ENCODE results near the gene SUPT5H.

SUPT5H gene

DNA sequence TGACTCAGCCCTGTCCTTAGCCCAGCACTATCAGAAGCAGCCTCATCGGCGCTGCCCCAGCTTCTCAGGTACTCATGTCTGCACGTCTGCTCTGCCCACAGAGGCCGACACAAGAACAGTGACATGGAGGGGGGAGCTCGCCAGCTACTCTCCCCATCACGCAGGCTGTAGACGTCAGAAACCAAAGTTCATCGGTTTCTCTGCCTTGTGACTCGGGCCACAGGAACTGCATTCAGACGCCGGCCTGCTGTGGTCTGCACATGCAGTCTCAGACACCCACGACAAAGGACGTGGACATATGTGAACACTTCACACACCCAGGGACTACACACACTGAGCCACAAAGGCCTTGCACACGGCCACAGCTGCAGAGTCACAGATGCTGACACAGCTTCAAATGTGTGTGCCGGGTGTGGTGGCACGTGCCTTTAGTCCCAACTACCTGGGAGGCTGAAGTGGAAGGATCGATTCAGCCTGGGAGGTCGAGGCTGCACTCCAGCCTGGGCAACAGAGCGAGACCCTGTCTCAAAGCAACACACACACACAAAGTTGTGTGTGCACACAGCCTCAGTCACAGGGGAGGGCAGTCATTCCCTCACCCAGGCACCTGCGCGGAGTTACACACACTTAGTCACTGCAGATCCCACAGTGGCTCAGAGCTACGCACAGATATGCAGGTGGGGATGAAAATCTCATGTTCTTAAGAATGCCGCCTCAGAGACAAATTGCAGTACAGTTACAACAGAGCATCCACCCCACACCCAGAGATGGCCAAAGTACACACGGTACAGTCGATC lies 43.6 kb upstream of the SUPT5H start:
- H3K4me3 ChIP-seq (ENCODE audit: low read length): no peak overlapping the region
- DNase-seq (ENCODE audit: low read depth): peak; percentile 98
- TF ChIP-seq, protein P1, sequence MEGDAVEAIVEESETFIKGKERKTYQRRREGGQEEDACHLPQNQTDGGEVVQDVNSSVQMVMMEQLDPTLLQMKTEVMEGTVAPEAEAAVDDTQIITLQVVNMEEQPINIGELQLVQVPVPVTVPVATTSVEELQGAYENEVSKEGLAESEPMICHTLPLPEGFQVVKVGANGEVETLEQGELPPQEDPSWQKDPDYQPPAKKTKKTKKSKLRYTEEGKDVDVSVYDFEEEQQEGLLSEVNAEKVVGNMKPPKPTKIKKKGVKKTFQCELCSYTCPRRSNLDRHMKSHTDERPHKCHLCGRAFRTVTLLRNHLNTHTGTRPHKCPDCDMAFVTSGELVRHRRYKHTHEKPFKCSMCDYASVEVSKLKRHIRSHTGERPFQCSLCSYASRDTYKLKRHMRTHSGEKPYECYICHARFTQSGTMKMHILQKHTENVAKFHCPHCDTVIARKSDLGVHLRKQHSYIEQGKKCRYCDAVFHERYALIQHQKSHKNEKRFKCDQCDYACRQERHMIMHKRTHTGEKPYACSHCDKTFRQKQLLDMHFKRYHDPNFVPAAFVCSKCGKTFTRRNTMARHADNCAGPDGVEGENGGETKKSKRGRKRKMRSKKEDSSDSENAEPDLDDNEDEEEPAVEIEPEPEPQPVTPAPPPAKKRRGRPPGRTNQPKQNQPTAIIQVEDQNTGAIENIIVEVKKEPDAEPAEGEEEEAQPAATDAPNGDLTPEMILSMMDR (IDR thresholded peaks at IDR 0.05; ENCODE audit: insufficient read depth, low read depth, low read length, missing control alignments): peak; percentile 3

DNA sequence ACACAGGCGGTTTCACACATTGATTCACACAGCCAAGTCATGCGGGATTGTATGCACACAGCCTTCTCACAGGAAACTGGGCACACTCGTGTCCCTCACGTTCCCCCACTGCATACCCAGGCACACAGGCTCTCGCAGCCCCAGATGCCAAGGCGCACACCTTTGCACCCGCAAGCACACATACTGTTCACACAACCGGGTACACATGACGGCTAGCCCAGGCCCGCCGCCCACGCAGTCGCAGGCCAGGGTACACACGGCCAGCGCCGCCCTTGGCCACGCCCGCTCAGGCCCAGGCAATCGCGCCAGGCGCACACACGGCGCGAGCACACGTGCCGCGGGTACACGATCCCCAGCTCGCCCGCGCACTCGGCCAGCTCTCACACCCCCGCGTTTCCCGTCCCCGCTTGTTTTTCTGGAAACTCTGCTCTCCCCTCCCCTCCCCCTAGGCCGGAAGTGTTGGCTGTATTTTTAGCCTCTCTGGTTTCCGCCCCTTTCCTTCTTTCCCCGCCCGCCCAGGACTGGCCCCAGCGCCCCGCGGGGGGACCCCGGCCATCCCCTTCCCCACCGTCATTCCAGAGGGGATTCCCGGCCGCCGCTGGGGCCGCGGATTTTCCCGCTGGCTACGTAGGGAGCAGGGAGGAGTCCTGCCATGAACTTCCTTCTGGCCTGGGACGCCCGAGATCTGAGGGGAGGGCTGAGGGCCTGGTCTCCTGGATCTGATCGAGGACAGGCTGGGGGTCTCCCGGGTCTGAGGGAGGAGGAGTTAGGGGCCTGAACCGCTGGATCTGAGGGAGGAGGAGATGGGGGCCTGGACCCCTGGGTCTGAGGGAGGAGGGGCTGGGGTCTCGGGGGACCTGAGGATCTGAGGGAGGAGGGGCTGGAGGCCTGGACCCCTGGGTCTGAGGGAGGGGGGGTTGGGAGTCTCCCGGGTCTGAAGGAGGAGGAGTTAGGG lies 42.8 kb upstream of the SUPT5H start:
- DNase-seq (ENCODE audit: low read depth): peak; percentile 92
- TF ChIP-seq, protein P1 (IDR thresholded peaks at IDR 0.05; ENCODE audit: insufficient read depth, low read depth, low read length, missing control alignments): no peak
- H3K4me3 ChIP-seq (ENCODE audit: low read length): peak overlapping the region; percentile 39

DNA sequence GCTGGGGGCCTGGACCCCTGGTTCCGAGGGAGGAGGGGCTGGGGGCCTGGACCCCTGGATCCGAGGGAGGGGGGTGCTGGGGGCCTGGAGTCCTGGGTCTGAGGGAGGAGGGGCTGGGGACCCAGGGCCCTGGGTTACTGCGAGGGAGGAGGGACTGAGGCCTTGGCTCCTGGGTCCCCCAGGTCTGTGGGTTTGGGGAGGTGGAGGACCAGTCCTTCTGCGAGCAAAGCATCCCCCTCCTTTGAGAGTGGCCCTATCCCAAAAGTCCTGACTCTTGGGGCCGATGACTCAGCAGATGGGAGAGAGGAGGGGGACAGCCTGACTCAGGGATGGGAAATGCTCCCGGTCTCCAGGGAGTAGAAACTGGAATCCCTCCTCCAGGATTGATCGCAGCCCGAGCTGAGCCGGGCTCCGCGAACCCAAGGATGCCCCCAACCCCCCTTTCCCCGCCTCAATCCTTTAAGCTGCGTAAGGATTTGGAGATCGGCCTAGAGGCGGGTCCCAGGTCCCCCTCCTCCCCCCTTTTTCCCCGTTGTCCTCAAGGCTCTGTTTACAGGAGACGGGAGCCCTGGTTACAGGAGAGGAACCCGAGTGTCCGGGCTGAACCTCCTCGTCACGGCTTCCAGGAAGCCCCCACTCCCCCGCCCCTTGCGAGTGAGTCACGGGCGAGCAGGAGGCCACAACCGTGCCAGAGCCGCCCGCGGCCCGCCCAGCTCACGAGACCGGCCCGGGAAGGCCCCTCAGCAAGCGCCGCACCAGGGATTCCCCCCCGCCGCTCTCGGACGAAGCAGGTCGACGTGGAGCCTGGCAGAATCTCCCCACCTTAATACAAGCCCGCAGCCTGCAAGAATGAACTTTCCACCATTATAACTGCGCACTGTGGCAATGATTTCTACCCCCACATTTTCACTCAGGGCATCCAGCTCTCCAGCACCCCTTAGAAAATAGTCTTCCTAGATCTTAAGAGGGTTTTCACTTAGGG lies 41.8 kb upstream of the SUPT5H start:
- TF ChIP-seq, protein P1 (IDR thresholded peaks at IDR 0.05; ENCODE audit: insufficient read depth, low read depth, low read length, missing control alignments): no peak
- peak overlapping the region; percentile 41 for H3K4me3 ChIP-seq (ENCODE audit: low read length)
- peak; percentile 97 for DNase-seq (ENCODE audit: low read depth)

DNA sequence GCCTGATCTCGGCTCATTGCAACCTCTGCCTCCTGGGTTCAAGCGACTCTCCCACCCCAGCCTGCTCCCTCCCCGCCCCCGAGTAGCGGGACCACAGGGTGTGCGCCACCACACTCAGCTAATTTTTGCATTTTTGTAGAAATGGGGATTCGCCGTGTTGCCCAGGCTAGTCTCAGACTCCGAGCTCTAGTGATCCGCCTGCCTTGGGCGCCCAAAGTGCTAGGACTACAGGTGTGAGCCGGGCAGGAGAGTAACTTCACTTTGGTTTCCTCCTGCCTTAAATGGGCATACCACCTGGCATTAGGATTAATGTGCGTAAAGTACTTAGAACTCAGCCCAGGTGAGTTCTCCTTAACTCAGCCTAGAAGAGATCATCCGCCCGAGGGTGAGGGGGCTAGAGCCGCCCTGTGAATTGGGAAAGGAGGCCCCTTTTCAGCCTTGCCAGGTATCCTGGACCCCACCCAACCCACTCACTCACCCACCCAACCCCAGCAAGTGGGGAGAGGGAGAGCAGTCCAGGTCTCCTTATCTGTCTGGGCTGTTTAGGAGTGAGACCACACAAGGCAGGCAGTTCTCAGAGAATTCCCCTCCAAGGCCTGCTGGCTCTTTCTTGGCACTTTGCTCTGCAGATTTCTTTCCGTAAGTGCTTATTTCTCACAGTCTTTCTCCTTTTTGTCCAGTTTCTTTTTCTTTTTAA lies 40.0 kb upstream of the SUPT5H start:
- peak overlapping the region; percentile 98 for H3K4me3 ChIP-seq (ENCODE audit: low read length)
- TF ChIP-seq, protein P1 (IDR thresholded peaks at IDR 0.05; ENCODE audit: insufficient read depth, low read depth, low read length, missing control alignments): no peak
- DNase-seq (ENCODE audit: low read depth): no peak

DNA sequence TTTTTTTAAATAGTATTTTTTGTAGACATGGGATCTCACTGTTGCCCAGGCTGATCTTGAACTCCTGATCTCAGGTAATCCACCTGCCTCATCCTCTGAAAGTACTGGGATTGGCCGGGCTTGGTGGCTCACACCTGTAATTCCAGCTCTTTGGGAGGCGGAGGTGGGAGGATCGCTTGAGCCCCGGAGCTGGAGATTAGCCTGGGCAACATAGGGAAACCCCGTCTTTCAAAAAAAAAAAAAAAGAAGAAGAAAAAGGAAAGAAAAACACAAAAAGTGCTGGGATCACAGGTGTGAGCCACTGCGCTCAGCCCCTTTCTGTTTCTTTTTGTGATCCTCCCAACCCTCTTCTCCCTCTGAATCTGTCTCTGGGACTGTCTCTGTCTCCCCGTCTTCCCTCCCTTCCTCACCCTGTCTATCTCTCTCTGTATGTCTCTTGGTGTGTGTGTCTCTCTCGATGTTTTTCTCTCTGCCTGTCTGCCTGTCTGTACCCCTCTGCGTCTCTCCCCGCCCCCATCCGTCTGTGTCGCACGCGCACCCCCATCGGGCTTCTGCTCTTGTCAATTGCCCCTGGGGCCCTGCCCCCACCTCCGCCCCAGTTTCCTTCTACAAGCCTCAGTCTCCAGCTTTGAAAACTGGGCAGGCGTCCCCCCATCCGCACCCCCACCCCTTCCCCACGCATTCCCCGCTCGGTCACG lies 39.3 kb upstream of the SUPT5H start:
- H3K4me3 ChIP-seq (ENCODE audit: low read length): peak overlapping the region; percentile 98
- peak; percentile 65 for DNase-seq (ENCODE audit: low read depth)
- TF ChIP-seq, protein P1 (IDR thresholded peaks at IDR 0.05; ENCODE audit: insufficient read depth, low read depth, low read length, missing control alignments): no peak
